T-helper 2 cell treated with Interferon-gamma antibody and Interleukin-4, amounts not matched to agents 5 μg/mL and 100 μg/mL, for 36 hours (primary cell): Measurements from ENCODE around the gene GRM8.
"Not testable (repeated sequence)": the region's sequence is repeated elsewhere in the genome, so short reads cannot be mapped to it uniquely, and the experiment has no call there.

ENCODE experiments used
- DNase-seq: peaks from one replicate; pipeline ENCODE4 v3.0.0; 2021; ENCODE audit warnings: low spot score
- H3K27ac Mint-ChIP-seq: one replicate; pipeline ENCODE4 v1.8.0; 2021; ENCODE audit warnings: mild to moderate bottlenecking, mixed read lengths
- H3K27me3 Mint-ChIP-seq: one replicate; pipeline ENCODE4 v1.8.0; 2021; ENCODE audit warnings: low read depth, mixed read lengths
- H3K36me3 Mint-ChIP-seq: one replicate; pipeline ENCODE4 v1.8.0; 2021; ENCODE audit warnings: low read depth, mixed read lengths
- H3K4me1 Mint-ChIP-seq: one replicate; pipeline ENCODE4 v1.8.0; 2021; ENCODE audit warnings: low read depth, mixed read lengths
- H3K4me3 Mint-ChIP-seq: one replicate; pipeline ENCODE4 v1.8.0; 2022; ENCODE audit warnings: mild to moderate bottlenecking, moderate library complexity, mixed read lengths
- H3K9me3 Mint-ChIP-seq: one replicate; pipeline ENCODE4 v1.8.0; 2021; ENCODE audit warnings: mixed read lengths

GRM8 gene

GRCh38 chr7:126698909-126699308 lies 553.8 kb downstream of the GRM8 start:
- Mint-ChIP-seq H3K27me3 (peaks cover 37% of the 10 kb centered on the region), H3K9me3 (no peaks in the 10 kb centered on the region), H3K36me3 (no peaks in the 10 kb centered on the region), H3K4me1 (peaks cover 12% of the 10 kb centered on the region), H3K4me3 (no peak overlapping the region), H3K27ac (no peak overlapping the region)
- DNase-seq, result no peak

- H3K4me3 Mint-ChIP-seq, result no peak overlapping the region
- no peak for DNase-seq
- H3K4me1 Mint-ChIP-seq, result peaks cover 12% of the 10 kb centered on the region
- H3K9me3 Mint-ChIP-seq, result no peaks in the 10 kb centered on the region
- H3K27ac Mint-ChIP-seq, result no peak overlapping the region
- H3K27me3 Mint-ChIP-seq, result peaks cover 33% of the 10 kb centered on the region
- H3K36me3 Mint-ChIP-seq, result no peaks in the 10 kb centered on the region
Measured at GRCh38 chr7:126698446-126698845, 554.3 kb downstream of the GRM8 start.

GRCh38 chr7:126696256-126697038 lies 556.3 kb downstream of the GRM8 start:
- no peaks in the 10 kb centered on the region for H3K36me3 Mint-ChIP-seq
- DNase-seq, result no peak
- H3K4me3 Mint-ChIP-seq, result no peak overlapping the region
- H3K9me3 Mint-ChIP-seq, result no peaks in the 10 kb centered on the region
- peaks cover 31% of the 10 kb centered on the region for H3K27me3 Mint-ChIP-seq
- peaks cover 10% of the 10 kb centered on the region for H3K4me1 Mint-ChIP-seq
- H3K27ac Mint-ChIP-seq, result no peak overlapping the region

- Mint-ChIP-seq H3K36me3 (no peaks in the 10 kb centered on the region), H3K4me3 (no peak overlapping the region), H3K4me1 (no peaks in the 10 kb centered on the region), H3K27me3 (peaks cover 6% of the 10 kb centered on the region), H3K9me3 (no peaks in the 10 kb centered on the region), H3K27ac (no peak overlapping the region)
- DNase-seq, result no peak
Measured at GRCh38 chr7:126690848-126691751, 561.6 kb downstream of the GRM8 start.

GRCh38 chr7:126690104-126690503 lies 562.6 kb downstream of the GRM8 start:
- no peak for DNase-seq
- peaks cover under 1% of the 10 kb centered on the region for H3K27me3 Mint-ChIP-seq
- H3K9me3 Mint-ChIP-seq, result no peaks in the 10 kb centered on the region
- no peak overlapping the region for H3K4me3 Mint-ChIP-seq
- H3K27ac Mint-ChIP-seq, result no peak overlapping the region
- no peaks in the 10 kb centered on the region for H3K4me1 Mint-ChIP-seq
- no peaks in the 10 kb centered on the region for H3K36me3 Mint-ChIP-seq

- DNase-seq, result no peak
- Mint-ChIP-seq H3K27me3 (no peaks in the 10 kb centered on the region), H3K27ac (no peak overlapping the region)
Measured at GRCh38 chr7:126689037-126689436, 563.7 kb downstream of the GRM8 start.

GRCh38 chr7:126686474-126686873 lies 566.3 kb downstream of the GRM8 start:
- H3K27ac Mint-ChIP-seq, result no peak overlapping the region
- H3K4me1 Mint-ChIP-seq, result no peaks in the 10 kb centered on the region
- H3K27me3 Mint-ChIP-seq, result no peaks in the 10 kb centered on the region
- no peaks in the 10 kb centered on the region for H3K9me3 Mint-ChIP-seq
- H3K4me3 Mint-ChIP-seq, result no peak overlapping the region
- DNase-seq, result no peak
- H3K36me3 Mint-ChIP-seq, result no peaks in the 10 kb centered on the region

More at GRCh38 chr7:126689037-126689436, 563.7 kb downstream of the GRM8 start:
- no peaks in the 10 kb centered on the region for H3K4me1 Mint-ChIP-seq
- H3K4me3 Mint-ChIP-seq, result no peak overlapping the region
- H3K9me3 Mint-ChIP-seq, result no peaks in the 10 kb centered on the region
- H3K36me3 Mint-ChIP-seq, result no peaks in the 10 kb centered on the region

GRCh38 chr7:126685596-126685995 lies 567.1 kb downstream of the GRM8 start:
- Mint-ChIP-seq H3K9me3 (no peaks in the 10 kb centered on the region), H3K27me3 (no peaks in the 10 kb centered on the region), H3K4me1 (no peaks in the 10 kb centered on the region), H3K4me3 (no peak overlapping the region), H3K36me3 (no peaks in the 10 kb centered on the region), H3K27ac (no peak overlapping the region)
- no peak for DNase-seq

- Mint-ChIP-seq H3K4me1 (no peaks in the 10 kb centered on the region), H3K27me3 (no peaks in the 10 kb centered on the region), H3K9me3 (no peaks in the 10 kb centered on the region), H3K27ac (no peak overlapping the region), H3K4me3 (no peak overlapping the region), H3K36me3 (no peaks in the 10 kb centered on the region)
- no peak for DNase-seq
Measured at GRCh38 chr7:126685018-126685573, 567.6 kb downstream of the GRM8 start.

GRCh38 chr7:126682176-126682575 lies 570.6 kb downstream of the GRM8 start:
- no peak for DNase-seq
- Mint-ChIP-seq H3K27me3 (no peaks in the 10 kb centered on the region), H3K4me3 (no peak overlapping the region), H3K9me3 (no peaks in the 10 kb centered on the region), H3K4me1 (no peaks in the 10 kb centered on the region), H3K27ac (no peak overlapping the region), H3K36me3 (no peaks in the 10 kb centered on the region)

GRCh38 chr7:126668762-126669161 lies 584.0 kb downstream of the GRM8 start:
- not testable (repeated sequence) for H3K4me3 Mint-ChIP-seq, H3K27me3 Mint-ChIP-seq, H3K4me1 Mint-ChIP-seq, DNase-seq, H3K27ac Mint-ChIP-seq, H3K36me3 Mint-ChIP-seq, H3K9me3 Mint-ChIP-seq

GRCh38 chr7:126668367-126668752 lies 584.4 kb downstream of the GRM8 start:
- H3K4me1 Mint-ChIP-seq, result no peaks in the 10 kb centered on the region
- peaks cover 3% of the 10 kb centered on the region for H3K9me3 Mint-ChIP-seq
- no peak for DNase-seq
- no peaks in the 10 kb centered on the region for H3K36me3 Mint-ChIP-seq
- no peak overlapping the region for H3K27ac Mint-ChIP-seq
- H3K4me3 Mint-ChIP-seq, result no peak overlapping the region
- no peaks in the 10 kb centered on the region for H3K27me3 Mint-ChIP-seq

- H3K27ac Mint-ChIP-seq, result no peak overlapping the region
- no peaks in the 10 kb centered on the region for H3K4me1 Mint-ChIP-seq
- no peak for DNase-seq
- H3K9me3 Mint-ChIP-seq, result peaks cover 3% of the 10 kb centered on the region
- no peak overlapping the region for H3K4me3 Mint-ChIP-seq
- no peaks in the 10 kb centered on the region for H3K36me3 Mint-ChIP-seq
- H3K27me3 Mint-ChIP-seq, result no peaks in the 10 kb centered on the region
Measured at GRCh38 chr7:126667742-126668366, 584.9 kb downstream of the GRM8 start.

- H3K27me3 Mint-ChIP-seq, result no peaks in the 10 kb centered on the region
- H3K36me3 Mint-ChIP-seq, result no peaks in the 10 kb centered on the region
- H3K9me3 Mint-ChIP-seq, result no peaks in the 10 kb centered on the region
- H3K27ac Mint-ChIP-seq, result no peak overlapping the region
- no peaks in the 10 kb centered on the region for H3K4me1 Mint-ChIP-seq
- no peak overlapping the region for H3K4me3 Mint-ChIP-seq
- no peak for DNase-seq
Measured at GRCh38 chr7:126662856-126663255, 589.9 kb downstream of the GRM8 start.
